DND-41 (cell line): Measurements from ENCODE around the gene EGFL8.

Experiments
- EZH2 ChIP-seq: IDR thresholded peaks from 3 replicates; pipeline ENCODE4 v1.6.1; 2012; ENCODE audit warnings: borderline replicate concordance, low read depth, mild to moderate bottlenecking, moderate library complexity, low read length, inconsistent platforms; ENCODE audit not compliant: severe bottlenecking
- TF ChIP-seq, protein P1 (sequence below): IDR thresholded peaks from 2 replicates; pipeline ENCODE4 v1.5.1; 2012; ENCODE audit warnings: borderline replicate concordance, low read length, moderate library complexity, mild to moderate bottlenecking; ENCODE audit not compliant: poor library complexity, severe bottlenecking; ENCODE audit errors: extremely low read depth

DNA sequence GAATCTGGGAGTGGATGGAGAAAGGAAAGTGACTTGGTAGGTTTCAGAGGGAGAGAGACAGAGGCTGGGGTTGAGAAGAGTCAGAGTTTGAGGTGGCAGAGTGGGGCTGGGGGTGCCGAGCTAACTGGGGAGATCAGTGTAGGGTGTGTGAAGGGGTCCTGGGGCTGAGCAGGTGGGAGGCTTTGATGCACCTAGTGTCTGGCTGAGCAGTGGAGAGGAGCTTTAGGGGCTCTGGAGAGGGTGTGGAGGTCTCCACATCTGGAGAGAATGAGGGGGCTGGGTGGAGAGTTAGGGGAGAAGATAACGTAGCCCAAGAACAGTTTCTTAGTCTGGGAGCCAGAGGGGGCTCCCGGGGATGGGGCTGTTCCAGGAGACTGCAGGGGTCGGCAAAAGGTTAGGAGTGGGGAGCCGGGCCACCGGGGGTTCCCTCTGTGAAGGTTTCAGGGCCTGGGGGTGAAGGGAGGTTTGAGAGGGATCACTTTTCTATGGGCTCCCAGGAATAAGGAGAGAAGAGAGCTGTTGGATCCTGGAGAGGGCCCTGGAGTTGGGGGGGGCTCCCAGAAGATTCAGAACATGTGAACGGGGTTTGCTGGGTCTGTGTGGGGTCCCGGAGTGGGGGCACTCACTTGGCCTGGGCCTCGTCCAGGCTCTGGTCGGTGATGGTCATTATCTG lies 24.8 kb downstream of the EGFL8 start:
- TF ChIP-seq, protein P1, sequence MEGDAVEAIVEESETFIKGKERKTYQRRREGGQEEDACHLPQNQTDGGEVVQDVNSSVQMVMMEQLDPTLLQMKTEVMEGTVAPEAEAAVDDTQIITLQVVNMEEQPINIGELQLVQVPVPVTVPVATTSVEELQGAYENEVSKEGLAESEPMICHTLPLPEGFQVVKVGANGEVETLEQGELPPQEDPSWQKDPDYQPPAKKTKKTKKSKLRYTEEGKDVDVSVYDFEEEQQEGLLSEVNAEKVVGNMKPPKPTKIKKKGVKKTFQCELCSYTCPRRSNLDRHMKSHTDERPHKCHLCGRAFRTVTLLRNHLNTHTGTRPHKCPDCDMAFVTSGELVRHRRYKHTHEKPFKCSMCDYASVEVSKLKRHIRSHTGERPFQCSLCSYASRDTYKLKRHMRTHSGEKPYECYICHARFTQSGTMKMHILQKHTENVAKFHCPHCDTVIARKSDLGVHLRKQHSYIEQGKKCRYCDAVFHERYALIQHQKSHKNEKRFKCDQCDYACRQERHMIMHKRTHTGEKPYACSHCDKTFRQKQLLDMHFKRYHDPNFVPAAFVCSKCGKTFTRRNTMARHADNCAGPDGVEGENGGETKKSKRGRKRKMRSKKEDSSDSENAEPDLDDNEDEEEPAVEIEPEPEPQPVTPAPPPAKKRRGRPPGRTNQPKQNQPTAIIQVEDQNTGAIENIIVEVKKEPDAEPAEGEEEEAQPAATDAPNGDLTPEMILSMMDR, result no peak
- no peak for TF ChIP-seq EZH2
